Endodermal cell (in vitro differentiated cells): ENCODE measurements around the gene OSBPL5. TPM values are rescaled to one million over a fixed set of nuclear protein-coding genes. Genes with fewer than 3 reads are reported as not detected.

Experiments used
- DNase-seq: peaks from one replicate; pipeline ENCODE4 v3.0.0-alpha.2; 2017
- H3K27ac ChIP-seq: 2 replicates; pipeline ENCODE4 v1.5.1; 2013; ENCODE audit warnings: mild to moderate bottlenecking, low read depth, low read length, moderate library complexity
- H3K27me3 ChIP-seq: 2 replicates; pipeline ENCODE4 v1.6.1; 2013; ENCODE audit warnings: mild to moderate bottlenecking, low read length, moderate library complexity; ENCODE audit not compliant: insufficient read depth, control insufficient read depth, poor library complexity, severe bottlenecking
- H3K36me3 ChIP-seq: 2 replicates; pipeline ENCODE4 v1.7.0; 2013; ENCODE audit warnings: mild to moderate bottlenecking, low read length, moderate library complexity; ENCODE audit not compliant: control insufficient read depth, insufficient read depth
- H3K4me1 ChIP-seq: one replicate; pipeline ENCODE4 v1.7.0; 2013; ENCODE audit warnings: low read length; ENCODE audit not compliant: control insufficient read depth, insufficient read depth
- H3K4me3 ChIP-seq: 2 replicates; pipeline ENCODE4 v1.5.1; 2013; ENCODE audit warnings: mild to moderate bottlenecking, low read length, moderate library complexity
- H3K9ac ChIP-seq: 2 replicates; pipeline ENCODE4 v1.6.1; 2013; ENCODE audit warnings: mild to moderate bottlenecking, low read length, moderate library complexity; ENCODE audit not compliant: poor library complexity, severe bottlenecking; ENCODE audit errors: extremely low read depth
- H3K9me3 ChIP-seq: 2 replicates; pipeline ENCODE4 v1.6.1; 2013; ENCODE audit warnings: mild to moderate bottlenecking, low read length, moderate library complexity; ENCODE audit not compliant: control insufficient read depth
- H3K27ac Mint-ChIP-seq: 2 replicates; pipeline ENCODE4 v1.8.0; 2020; ENCODE audit warnings: mixed read lengths
- H3K27me3 Mint-ChIP-seq: 2 replicates; pipeline ENCODE4 v1.8.0; 2021; ENCODE audit warnings: mild to moderate bottlenecking, mixed read lengths; ENCODE audit not compliant: insufficient read depth
- H3K36me3 Mint-ChIP-seq: 2 replicates; pipeline ENCODE4 v1.8.0; 2020; ENCODE audit warnings: low read depth, mixed read lengths
- H3K4me1 Mint-ChIP-seq: 2 replicates; pipeline ENCODE4 v1.8.0; 2020; ENCODE audit warnings: mixed read lengths
- H3K4me3 Mint-ChIP-seq: 2 replicates; pipeline ENCODE4 v1.8.0; 2020; ENCODE audit warnings: mild to moderate bottlenecking, moderate library complexity, mixed read lengths
- H3K9me3 Mint-ChIP-seq: 2 replicates; pipeline ENCODE4 v1.8.0; 2020; ENCODE audit warnings: mild to moderate bottlenecking, mixed read lengths
- WGBS, 2 experiments: methylation state at CpG; one replicate each; pipeline versions ENCODE4 v1.1.5 to v1.1.7; 2013; ENCODE audit warnings: missing lambda C conversion rate in 2 of 2, mixed read lengths in 1 of 2; ENCODE audit not compliant: insufficient coverage in 1 of 2, insufficient read length in 1 of 2; 5-methylcytosine and 5-hydroxymethylcytosine counted together
- total RNA-seq, 2 donors: library from RNA; stranded (reverse); fragmentation: NEBNext Ultra II Directional in 1 of 2; extraction: Animal tissue kit (Norgen Biotek cat#: 25700) in 1 of 2; gene quantifications; 2 replicates in 1 of 2; 3 replicates in 1 of 2; pipeline ENCODE4 v1.2.1, GENCODE V29; 2021
- TF ChIP-seq, protein P1 (sequence below): fragments of 200-600 bp; sonication (generic); conservative IDR thresholded peaks from 2 replicates; pipeline ENCODE4 v1.5.0; 2021; ENCODE audit warnings: antibody characterized with exemption, mild to moderate bottlenecking

Gene OSBPL5
- total RNA-seq, 2 donors from 2014 or later, result 1.2 to 4.8 TPM

DNA sequence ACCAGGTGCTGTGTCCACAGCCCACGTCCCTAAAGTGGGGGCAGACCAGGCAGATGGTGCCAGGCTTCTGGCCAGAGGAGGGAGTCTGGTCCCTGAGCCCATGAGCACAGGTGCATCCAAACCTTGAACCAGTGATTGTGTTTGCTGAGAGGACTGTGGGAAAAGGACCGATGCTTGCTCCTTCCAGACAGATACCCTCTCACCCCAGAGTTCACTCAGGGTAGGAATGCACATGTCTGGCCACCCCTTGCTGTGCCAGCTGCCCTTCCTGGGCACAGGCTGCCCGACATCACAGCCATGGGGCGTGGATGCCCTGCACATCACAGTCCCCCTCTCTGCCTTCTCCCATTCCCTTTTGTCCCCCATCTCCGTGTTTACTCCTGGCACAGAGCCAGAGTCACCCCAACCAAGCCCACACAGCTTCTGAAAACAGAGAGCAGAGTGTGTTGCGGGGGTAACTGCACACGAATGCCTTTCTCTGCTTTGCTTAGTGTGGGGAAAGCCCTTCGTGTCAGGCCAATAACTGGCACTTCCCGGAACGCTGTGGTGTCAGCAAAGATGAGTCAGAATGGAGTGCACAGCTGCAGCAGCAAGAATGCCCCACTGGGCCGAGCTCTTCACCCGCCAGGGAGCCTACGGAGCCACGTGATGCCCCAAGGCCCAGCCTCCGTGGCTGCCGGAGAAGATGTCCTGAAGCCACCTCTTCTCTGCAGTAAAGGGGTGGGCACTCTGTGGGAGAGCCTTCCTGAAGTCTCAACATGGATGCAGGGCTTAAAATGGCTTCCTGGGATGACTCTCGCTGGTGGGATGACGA is 115.5 kb downstream of the OSBPL5 start:
- no peak overlapping the region for H3K4me3 Mint-ChIP-seq
- no peak overlapping the region for H3K4me3 ChIP-seq
- no peaks in the 10 kb centered on the region for H3K9me3 ChIP-seq
- no peaks in the 10 kb centered on the region for H3K27me3 ChIP-seq
- H3K4me1 ChIP-seq, result peaks cover 8% of the 10 kb centered on the region
- DNase-seq, result no peak
- no peak overlapping the region for H3K27ac Mint-ChIP-seq
- TF ChIP-seq, protein P1, sequence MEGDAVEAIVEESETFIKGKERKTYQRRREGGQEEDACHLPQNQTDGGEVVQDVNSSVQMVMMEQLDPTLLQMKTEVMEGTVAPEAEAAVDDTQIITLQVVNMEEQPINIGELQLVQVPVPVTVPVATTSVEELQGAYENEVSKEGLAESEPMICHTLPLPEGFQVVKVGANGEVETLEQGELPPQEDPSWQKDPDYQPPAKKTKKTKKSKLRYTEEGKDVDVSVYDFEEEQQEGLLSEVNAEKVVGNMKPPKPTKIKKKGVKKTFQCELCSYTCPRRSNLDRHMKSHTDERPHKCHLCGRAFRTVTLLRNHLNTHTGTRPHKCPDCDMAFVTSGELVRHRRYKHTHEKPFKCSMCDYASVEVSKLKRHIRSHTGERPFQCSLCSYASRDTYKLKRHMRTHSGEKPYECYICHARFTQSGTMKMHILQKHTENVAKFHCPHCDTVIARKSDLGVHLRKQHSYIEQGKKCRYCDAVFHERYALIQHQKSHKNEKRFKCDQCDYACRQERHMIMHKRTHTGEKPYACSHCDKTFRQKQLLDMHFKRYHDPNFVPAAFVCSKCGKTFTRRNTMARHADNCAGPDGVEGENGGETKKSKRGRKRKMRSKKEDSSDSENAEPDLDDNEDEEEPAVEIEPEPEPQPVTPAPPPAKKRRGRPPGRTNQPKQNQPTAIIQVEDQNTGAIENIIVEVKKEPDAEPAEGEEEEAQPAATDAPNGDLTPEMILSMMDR, result no peak
- H3K4me1 Mint-ChIP-seq, result peaks cover 18% of the 10 kb centered on the region
- H3K9me3 Mint-ChIP-seq, result no peaks in the 10 kb centered on the region
- WGBS, 2 experiments, result 81 to 90% methylated on average over 15 to 18 of the region's 18 CpGs
- H3K27me3 Mint-ChIP-seq, result no peaks in the 10 kb centered on the region
- H3K36me3 ChIP-seq, result peaks cover 19% of the 10 kb centered on the region
- H3K27ac ChIP-seq, result peak overlapping the region; percentile 44
- peaks cover 30% of the 10 kb centered on the region for H3K36me3 Mint-ChIP-seq
- no peak overlapping the region for H3K9ac ChIP-seq

DNA sequence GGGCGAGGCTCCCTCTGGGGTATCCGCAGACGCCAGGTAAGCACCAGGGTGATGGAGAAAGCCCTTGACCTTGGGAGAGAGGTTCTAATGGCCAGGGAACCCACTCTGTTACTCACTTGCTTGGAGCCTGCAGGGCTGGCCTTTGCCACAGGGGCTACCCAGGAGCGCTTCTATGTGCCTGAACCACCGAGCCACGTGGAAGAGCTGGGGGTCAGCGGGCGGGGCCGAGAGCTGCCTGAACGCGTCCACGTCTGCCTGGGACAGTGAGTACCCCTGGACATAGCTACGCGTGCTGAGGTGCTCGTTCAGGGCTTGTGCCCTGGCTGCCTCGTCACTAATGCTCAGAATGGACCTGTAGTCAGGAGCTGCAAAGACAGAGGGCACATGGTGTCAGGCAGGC is 117.5 kb downstream of the OSBPL5 start:
- Histone ChIP-seq H3K27ac (no peak overlapping the region), H3K4me3 (no peak overlapping the region), H3K4me1 (peaks cover 8% of the 10 kb centered on the region), H3K9ac (no peak overlapping the region), H3K9me3 (no peaks in the 10 kb centered on the region), H3K36me3 (peaks cover 14% of the 10 kb centered on the region), H3K27me3 (no peaks in the 10 kb centered on the region)
- peaks cover 18% of the 10 kb centered on the region for H3K4me1 Mint-ChIP-seq
- DNase-seq, result no peak
- no peaks in the 10 kb centered on the region for H3K27me3 Mint-ChIP-seq
- no peak overlapping the region for H3K27ac Mint-ChIP-seq
- no peaks in the 10 kb centered on the region for H3K9me3 Mint-ChIP-seq
- no peak overlapping the region for H3K4me3 Mint-ChIP-seq
- H3K36me3 Mint-ChIP-seq, result peaks cover 24% of the 10 kb centered on the region
- TF ChIP-seq, protein P1, result no peak
- 94% methylated on average over 8 to 16 of the region's 16 CpGs for WGBS, 2 experiments

- peaks cover 13% of the 10 kb centered on the region for H3K4me1 Mint-ChIP-seq
- H3K27me3 Mint-ChIP-seq, result no peaks in the 10 kb centered on the region
- peaks cover 29% of the 10 kb centered on the region for H3K36me3 Mint-ChIP-seq
- peaks cover 14% of the 10 kb centered on the region for H3K36me3 ChIP-seq
- no peak overlapping the region for H3K27ac Mint-ChIP-seq
- H3K27me3 ChIP-seq, result no peaks in the 10 kb centered on the region
- no peaks in the 10 kb centered on the region for H3K9me3 Mint-ChIP-seq
- no peak overlapping the region for H3K4me3 Mint-ChIP-seq
- peaks cover 6% of the 10 kb centered on the region for H3K4me1 ChIP-seq
- H3K9me3 ChIP-seq, result no peaks in the 10 kb centered on the region
- H3K4me3 ChIP-seq, result no peak overlapping the region
- DNase-seq, result no peak
- no peak overlapping the region for H3K27ac ChIP-seq
- TF ChIP-seq, protein P1, result no peak
- WGBS, 2 experiments, result 79% methylated on average over 8 of the region's 8 CpGs; no CpG with 5 or more reads in 1 of the 2 experiments
- no peak overlapping the region for H3K9ac ChIP-seq
Measured at GRCh38 chr11:3046641-3047040, 118.5 kb downstream of the OSBPL5 start.
